Ammon's horn (tissue), 1 donor: ENCODE measurements around the gene PRND.
"Not testable (repeated sequence)": the region's sequence is repeated elsewhere in the genome, so short reads cannot be mapped to it uniquely, and the experiment has no call there.

Source experiments
- DNase-seq: peaks from one replicate; pipeline ENCODE4 v3.0.0-alpha.2; 2016; ENCODE audit warnings: low spot score

Gene PRND

GRCh38 chr20:4708856-4709255 lies 12.9 kb upstream of the PRND start:
- no peak for DNase-seq

- no peak for DNase-seq
Measured at GRCh38 chr20:4709261-4710105, 12.2 kb upstream of the PRND start.

- DNase-seq = no peak
Measured at GRCh38 chr20:4710106-4710475, 11.6 kb upstream of the PRND start.

- DNase-seq = no peak
Measured at GRCh38 chr20:4711511-4711910, 10.2 kb upstream of the PRND start.

- DNase-seq = no peak
Measured at GRCh38 chr20:4713401-4713800, 8.3 kb upstream of the PRND start.

DNA sequence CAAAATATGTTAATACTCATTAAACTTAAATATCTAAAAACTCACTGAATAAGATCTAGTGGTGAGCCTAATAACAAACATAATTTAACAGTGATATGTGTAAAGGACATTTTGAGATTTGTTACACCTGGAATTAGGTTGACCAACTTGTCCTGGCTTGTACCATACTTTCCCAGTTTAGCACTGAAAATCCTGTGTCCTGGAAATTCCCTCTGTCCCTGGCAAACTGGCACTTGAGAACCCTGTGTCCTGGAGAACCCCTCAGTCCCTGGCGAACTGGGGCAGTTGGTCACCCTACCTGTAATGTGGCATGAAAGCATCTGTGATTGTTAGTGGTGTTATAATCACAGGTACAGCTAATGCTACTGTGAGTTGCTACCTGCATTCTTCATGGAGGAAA lies 6.9 kb upstream of the PRND start:
- no peak for DNase-seq

DNA sequence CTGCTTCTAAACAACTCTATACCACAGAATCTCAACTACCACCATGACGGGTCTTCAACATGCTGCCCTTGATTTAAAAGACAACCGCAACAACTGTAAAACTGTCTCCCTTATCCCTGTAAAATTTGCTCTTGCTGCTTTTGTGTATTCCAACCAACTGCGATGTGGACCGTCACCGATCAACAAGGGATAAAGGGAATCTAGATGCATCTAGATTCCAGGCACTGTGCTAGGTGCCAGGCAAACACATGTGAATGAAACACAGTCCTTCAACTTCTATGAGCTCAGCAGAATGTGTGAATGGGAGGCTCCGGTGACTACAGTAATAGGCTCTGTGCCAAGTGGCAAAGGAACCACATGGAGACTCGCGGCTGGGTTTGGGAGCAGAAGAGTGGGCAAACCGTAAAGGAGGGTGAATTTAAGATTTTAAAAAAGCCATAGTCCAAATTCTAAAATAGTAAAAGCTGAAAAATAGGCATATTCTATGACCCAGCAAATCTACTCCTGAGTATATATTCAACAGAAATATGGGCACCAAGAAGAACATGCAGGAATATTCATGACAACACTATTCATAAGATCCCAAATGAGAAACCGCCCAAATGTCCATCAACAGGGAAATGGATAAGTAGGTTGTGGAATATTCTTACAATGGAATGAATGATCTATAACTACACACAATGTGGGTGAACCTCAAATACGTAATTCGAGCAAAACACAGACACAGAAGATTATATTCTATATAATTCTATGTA lies 3.7 kb upstream of the PRND start:
- peak; percentile 53 for DNase-seq

DNA sequence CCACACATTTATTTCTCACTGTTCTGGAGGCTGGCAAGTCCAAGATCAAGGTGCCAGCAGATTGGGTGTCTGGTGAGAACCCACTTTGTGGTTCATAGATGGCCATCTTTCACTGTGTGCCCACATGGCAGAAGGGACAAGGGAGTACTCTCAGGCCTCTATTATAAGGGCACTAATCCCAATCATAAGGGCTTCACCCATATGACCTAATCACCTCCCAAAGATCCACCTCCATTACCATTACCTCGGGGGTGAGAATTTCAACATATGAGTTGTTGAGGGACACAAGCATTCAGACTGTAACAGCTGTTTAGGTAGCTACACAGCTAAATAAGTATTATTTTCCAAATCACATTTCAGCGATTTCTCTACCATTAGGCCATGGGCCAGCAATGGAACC lies 2.5 kb upstream of the PRND start:
- DNase-seq = no peak

DNA sequence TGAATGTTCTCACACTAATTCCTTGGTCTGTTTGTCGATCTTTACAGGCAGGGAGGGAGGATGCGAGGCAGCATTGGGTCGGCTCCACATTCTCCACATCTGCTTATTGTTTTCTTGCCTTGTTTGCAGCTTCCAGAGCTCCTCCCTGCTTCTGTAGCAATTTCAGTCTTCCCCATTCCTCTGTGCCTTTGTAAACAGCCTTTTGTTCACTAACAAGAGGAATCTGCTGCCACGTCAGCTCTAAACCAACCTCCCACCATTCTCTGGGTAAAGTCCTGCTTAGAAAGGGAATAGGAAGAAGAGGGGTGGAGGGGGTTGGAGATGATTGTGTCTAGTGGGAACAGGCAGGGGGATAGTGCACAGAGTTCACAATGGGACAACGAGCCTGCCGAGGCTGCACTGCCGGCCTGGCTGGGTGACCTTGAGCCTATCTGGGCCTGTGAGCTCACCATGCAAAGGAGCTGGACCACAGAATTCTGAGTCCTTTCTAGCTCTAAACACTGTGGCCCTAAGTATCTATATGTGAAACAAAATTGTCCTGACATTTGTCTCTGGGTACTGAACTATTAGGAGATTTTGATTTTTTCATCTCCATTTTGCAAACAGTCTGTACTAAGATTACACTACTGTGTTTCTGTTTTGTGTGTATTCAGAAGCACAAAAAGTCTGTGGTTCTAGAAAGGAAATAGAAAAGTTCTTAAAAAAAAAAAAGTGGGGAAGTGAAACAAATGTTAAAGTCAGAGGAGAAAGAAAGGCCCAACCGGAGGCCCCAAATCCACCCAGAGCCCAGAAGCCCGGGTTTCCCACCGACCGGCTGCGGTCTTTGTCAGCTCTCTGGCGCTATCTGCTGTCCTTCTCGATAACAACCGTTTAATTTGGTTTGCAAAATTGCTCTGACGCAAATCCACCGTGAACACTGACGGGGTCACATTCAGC lies 1.4 kb upstream of the PRND start:
- DNase-seq = peak; percentile 88

GRCh38 chr20:4720977-4721349 lies 746 bp upstream of the PRND start:
- DNase-seq = no peak

DNA sequence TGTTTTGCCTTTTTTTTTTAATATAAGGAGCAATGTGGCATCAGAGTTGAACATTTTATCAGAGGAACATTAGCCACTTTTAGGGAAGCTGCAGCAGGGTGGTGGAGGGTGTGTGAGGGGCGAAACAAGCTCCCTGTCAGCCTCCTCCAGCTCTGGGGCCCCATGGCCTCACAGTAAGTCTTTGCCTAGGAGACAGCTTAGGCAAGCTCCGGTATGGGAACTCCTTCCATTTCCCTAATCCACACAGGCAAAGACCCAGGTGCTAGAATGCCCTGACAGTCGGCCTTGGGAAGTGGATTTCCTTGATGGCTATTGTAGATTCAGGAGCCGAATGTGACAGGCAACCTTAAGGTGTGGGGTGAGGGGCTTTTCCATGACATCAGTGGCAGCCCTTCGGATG lies 862 bp downstream of the PRND start:
- no peak for DNase-seq

DNA sequence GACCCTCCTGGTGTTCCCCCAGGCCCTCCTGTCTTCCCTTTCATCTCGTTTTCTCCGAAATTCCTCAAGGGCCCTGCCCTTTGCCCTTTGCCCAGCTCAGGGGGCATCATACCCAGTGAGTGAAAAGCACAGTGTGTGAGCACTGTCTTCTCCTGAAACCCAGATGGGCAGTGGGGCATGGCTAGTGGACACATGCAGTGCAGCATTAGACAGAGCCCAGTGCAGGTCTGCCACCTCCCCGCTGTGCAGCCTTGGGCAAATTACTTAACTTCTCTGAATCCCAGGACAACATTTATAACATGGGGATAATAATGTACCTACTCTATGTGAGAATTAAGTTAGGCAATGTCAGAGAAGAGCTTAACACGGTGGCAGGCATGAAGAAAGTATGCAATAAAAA lies 1.3 kb downstream of the PRND start:
- no peak for DNase-seq

DNA sequence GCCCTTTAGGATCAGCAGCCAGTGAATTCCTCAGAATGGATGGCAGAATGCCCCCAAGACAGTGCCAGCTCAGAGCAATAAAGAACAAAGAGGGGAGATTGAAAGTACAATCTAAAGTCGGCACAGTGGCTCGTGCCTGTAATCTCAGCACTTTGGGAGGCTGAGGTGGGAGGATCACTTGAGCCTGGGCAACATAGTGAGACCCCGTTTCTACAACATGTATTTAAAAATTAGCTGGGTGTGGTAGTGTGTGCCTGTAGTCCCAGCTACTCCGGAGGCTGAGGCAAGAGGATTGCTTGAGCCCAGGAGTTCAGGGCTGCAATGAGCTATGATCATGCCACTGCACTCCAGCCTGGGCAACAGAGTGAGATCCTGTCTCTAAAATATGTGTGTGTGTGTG lies 1.8 kb downstream of the PRND start:
- not testable (repeated sequence) for DNase-seq

- peak; percentile 22 for DNase-seq
Measured at GRCh38 chr20:4724459-4725262, 3.0 kb downstream of the PRND start.

DNA sequence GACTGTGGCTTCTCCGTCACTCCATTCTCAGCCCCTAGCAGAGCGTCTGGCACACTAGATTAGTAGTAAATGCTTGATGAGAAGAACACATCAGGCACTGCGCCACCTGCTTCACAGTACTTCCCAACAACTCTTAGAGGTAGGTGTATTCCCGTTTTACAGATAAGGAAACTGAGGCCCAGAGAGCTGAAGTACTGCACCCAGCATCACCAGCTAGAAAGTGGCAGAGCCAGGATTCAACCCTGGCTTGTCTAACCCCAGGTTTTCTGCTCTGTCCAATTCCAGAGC lies 3.5 kb downstream of the PRND start:
- DNase-seq = no peak

DNA sequence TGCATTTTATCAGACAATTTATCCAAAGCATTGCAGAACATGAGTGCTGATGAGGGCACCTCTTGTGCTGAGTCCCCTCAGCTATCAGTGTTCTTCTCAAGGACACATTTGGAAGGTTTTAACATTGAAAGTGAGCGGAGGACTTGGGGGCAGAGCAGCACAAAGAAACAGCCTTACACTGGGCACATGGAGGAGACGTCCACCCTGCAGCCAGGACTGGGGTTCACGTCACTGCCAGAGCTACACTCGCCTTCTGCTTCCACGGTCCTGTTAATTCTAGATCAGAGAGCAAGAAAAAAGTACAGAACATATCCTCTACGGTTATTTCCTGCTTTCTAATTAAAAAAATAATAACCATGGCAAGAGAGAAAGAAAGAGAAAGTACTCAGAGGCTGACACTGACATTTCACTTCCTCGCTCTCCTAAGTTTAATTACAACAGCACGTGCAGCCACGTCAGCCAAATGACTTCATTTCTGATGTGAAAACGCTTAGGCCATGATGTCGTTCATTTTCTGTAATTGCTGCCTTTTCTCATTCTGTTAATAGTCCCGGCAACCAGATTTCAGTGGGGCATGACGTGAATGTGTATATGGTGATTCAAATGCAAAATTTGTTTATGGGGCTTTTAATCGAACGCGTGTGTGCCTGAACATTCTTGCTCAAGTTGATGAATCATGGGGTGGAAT lies 5.1 kb downstream of the PRND start:
- DNase-seq = no peak

GRCh38 chr20:4728120-4728760 lies 6.5 kb downstream of the PRND start:
- DNase-seq = no peak

GRCh38 chr20:4729265-4729664 lies 7.6 kb downstream of the PRND start:
- no peak for DNase-seq

DNA sequence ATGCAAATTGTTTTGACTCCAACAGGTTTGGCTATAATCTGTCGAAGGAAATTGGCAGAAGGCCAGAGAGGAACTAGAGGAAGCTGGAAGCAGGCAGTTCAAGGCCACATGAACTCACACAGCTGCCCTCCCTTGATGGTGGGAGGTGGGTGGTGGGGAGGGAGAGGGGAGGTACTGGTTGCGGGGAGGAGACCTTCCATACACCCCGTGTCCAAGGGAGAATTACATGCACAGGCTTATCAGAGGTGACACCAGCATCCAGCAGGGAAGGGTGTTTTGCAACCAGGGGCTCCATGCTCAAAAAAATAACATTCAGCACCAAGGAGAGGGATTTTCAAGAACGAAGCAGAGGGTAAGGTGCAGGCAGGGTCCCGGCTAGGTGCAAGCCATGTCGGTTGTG lies 9.1 kb downstream of the PRND start:
- DNase-seq = no peak

- DNase-seq = no peak
Measured at GRCh38 chr20:4736875-4737274, 15.2 kb downstream of the PRND start.
